ENCODE data around the gene TXNDC16.

Gene TXNDC16

DNA sequence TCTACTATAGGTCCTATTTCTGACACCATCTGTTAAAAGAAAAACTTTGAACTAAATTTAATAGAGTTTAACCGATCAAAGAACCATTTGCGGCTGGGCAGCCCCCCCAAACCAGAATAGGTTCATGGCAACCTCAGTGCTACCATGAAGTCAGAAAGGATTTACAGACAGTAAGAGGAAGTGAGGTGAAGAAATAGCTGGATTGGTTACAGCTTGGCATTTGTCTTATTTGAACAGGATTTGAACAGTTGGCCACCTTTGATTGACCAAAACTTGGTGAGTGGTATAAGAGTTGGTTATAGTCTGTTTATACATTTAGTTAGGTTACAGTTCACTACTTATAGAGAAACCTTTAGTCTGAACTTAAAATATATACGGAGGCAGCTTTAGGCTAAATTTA is 88.9 kb downstream of the TXNDC16 start:
- peak in 1 of 2 experiments; percentile 4 for DNase-seq (ENCODE audit: low read depth in 1 of 2, low spot score in 1 of 2)
- in situ Hi-C loops (cut with HindIII; ENCODE audit: low pct_unique_long_range_greater_than_20kb, low sequenced_read_pairs) = no loop called here
- no peak for TF ChIP-seq JUND (IDR thresholded peaks at IDR 0.05; ENCODE audit: low read depth)

DNA sequence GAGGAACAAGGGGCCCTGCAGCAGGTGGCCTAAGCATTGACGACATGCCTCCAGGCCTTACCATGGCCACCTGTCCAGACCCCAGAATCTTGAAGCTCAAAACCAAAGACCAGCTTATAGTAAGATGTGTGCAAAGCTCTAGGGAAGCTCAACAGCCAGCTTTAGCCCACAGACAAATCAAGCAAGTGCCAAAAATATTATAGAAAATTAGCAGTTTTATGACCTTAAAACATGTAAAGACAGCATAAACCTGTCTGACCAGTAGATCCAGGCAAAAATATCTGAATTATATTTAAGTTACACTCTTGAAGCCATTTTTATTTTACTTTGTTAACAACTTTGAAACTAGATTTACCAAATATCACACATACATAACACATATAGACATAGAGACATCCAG is 90.6 kb downstream of the TXNDC16 start:
- TF ChIP-seq JUND (IDR thresholded peaks at IDR 0.05; ENCODE audit: low read depth) = no peak
- peak in 1 of 2 experiments; percentile 10 for DNase-seq (ENCODE audit: low read depth in 1 of 2, low spot score in 1 of 2)
- in situ Hi-C loops (cut with HindIII; ENCODE audit: low pct_unique_long_range_greater_than_20kb, low sequenced_read_pairs) = no loop called here

DNA sequence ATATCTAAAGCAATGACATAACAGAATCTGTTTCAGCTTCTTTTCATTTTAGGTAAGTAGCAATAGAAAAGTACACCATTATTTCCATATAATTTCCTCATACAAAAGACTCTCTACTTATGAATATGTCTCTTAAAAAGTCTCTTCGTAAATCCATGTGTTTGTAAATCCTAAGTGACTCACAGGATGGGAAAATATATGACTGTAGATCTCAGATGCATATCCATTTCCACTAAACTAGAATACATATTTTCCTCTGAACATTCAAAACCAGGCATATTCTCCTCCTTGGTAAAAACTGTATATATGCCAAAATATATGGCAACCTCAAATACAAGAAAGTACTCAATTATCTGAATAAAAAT is 93.6 kb downstream of the TXNDC16 start:
- in situ Hi-C loops (cut with HindIII; ENCODE audit: low pct_unique_long_range_greater_than_20kb, low sequenced_read_pairs) = no loop called here
- no peak for DNase-seq (ENCODE audit: low read depth in 1 of 2, low spot score in 1 of 2)

DNA sequence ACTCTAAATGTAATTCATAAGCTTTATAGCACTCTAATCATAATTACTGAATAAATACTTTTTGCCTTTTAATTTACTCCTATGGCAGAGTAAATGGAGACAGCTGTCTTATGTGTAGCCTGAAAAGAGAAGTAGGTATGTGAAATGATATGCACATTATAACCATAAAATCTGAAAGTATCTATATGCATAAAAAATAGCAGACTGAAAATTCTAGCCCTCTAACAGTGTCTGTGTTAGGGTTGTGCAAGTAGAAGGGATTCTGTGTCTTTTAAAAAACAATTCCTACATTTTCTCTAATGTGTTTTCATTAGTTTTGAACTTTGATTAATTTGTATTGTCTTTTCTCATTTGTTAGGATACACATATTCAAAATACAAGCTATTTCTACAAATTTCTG is 94.9 kb downstream of the TXNDC16 start:
- no peak for DNase-seq (ENCODE audit: low read depth in 1 of 2, low spot score in 1 of 2)
- in situ Hi-C loops (cut with HindIII; ENCODE audit: low pct_unique_long_range_greater_than_20kb, low sequenced_read_pairs) = no loop called here
- TF ChIP-seq JUND (IDR thresholded peaks at IDR 0.05; ENCODE audit: low read depth) = no peak

More for the DNA sequence above, 93.6 kb downstream of the TXNDC16 start:
- TF ChIP-seq JUND (IDR thresholded peaks at IDR 0.05; ENCODE audit: low read depth) = no peak

DNA sequence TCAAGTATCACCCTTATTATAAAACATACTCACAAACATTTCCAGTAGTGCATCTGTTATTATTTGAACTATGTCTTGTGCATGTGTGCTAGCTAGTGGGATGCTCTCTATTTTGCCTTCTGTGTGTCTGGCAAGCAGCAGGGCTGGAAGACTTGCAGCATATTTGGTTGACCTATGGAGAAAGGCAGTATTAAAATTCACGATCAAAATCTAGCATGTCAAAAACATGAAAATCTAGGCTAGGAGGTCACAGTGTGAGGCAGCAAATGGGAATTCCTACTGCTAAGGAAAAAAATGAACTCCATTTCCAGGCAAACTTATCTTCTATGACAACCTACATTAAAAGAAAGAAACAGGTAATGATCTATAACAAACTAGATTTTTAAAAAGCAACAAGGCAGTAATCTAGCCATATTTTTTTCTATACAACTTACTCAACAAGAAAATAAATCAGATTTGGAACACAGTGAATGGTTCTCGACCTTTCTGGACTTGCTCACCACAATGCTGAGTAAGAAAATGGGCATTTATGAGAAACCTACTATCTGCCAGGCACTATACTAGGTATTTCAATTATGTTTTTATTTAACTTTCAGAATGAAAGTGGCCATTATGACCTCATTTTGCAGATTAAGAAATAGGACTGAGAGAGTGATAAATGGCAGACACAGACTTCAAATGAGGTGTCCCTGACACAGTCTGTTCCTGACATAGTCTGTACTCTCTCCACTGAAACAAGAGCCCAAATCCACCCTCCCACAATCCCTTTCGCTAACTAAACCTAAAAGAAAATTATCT is 96.8 kb downstream of the TXNDC16 start:
- in situ Hi-C loops (cut with HindIII; ENCODE audit: low pct_unique_long_range_greater_than_20kb, low sequenced_read_pairs) = no loop called here
- no peak for DNase-seq (ENCODE audit: low read depth in 1 of 2, low spot score in 1 of 2)
- no peak for TF ChIP-seq JUND (IDR thresholded peaks at IDR 0.05; ENCODE audit: low read depth)

DNA sequence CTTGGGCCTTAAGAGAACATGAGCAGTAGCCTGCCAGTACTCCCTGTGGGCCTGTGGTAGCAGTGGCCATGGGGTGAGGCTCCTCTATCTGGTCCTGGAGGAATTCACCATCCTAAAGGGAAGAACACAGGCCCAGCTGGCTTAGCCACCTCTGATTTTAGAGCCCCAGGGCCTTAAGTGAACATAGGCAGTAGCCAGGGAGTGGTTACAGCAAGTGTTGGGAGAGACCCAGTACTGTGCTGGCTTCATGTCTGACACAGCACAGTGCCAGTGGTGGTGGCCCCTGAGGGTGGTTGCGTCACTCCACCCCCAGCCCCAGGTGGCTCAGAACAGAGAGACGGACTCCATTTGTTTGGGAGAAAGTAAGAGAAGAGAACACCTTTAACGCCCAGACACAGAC is 105.1 kb downstream of the TXNDC16 start:
- TF ChIP-seq JUND (IDR thresholded peaks at IDR 0.05; ENCODE audit: low read depth) = no peak
- in situ Hi-C loops (cut with HindIII; ENCODE audit: low pct_unique_long_range_greater_than_20kb, low sequenced_read_pairs) = no loop called here
- peak in 1 of 2 experiments; percentile 4 for DNase-seq (ENCODE audit: low read depth in 1 of 2, low spot score in 1 of 2)

DNA sequence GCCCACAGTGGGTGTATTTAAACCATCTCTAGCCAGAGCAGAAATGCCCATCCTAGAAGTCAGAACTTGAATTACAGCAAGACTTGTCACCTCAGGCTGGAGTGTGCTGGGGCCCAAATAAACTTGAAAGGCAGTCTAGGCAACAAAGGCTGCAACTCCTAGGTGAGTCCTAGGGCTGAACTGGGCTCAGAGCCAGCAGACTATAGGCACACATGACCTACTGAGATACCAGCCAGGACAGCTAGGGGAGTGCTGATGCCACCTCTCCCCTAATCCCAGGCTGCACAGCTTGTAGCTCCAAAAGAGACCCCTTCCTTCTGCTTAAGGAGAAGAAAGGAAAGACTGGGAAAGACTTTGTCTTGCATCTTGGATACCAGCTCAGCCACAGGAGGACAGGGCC is 106.0 kb downstream of the TXNDC16 start:
- in situ Hi-C loops (cut with HindIII; ENCODE audit: low pct_unique_long_range_greater_than_20kb, low sequenced_read_pairs) = no loop called here
- TF ChIP-seq JUND (IDR thresholded peaks at IDR 0.05; ENCODE audit: low read depth) = no peak
- DNase-seq (ENCODE audit: low read depth in 1 of 2, low spot score in 1 of 2) = no peak

DNA sequence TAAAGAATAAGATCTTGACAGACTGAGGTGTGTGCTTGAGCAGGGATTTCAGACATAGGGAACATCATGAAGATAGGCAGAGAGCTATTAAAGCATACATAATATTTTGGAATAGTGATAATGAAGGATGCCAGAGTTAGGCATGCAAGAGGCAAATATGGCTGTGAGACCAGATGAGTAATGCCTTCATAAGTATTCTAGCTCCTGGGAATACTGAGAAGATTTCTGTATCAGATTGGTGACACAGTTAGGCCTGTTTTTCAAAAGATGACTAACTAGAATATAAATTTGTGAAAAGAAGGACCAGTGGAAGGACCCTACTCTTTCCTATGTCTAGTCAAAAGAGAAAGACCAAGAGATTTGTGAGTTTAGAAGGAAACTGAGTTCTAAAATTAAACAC is 108.8 kb downstream of the TXNDC16 start:
- TF ChIP-seq JUND (IDR thresholded peaks at IDR 0.05; ENCODE audit: low read depth) = no peak
- DNase-seq (ENCODE audit: low read depth in 1 of 2, low spot score in 1 of 2) = no peak
- in situ Hi-C loops (cut with HindIII; ENCODE audit: low pct_unique_long_range_greater_than_20kb, low sequenced_read_pairs) = no loop called here

DNA sequence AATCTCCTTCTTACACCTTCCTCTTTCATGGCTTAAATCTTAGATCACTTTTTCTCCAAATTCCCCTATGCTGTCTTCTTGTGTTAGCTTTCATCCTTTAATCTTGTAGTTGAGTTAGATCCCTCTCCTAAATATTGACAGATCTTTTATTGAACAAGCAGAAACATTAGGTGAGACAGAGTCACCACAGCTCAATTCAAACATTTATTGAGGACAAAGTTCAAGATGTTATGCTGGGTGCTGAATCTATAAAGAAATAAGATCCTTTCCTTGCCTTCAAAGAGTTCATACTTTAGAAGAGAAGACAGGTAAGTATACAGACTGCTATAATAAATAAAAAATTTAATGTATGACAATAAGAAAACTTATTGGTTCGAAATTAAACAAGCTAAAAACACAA is 109.7 kb downstream of the TXNDC16 start:
- no peak for DNase-seq (ENCODE audit: low read depth in 1 of 2, low spot score in 1 of 2)
- TF ChIP-seq JUND (IDR thresholded peaks at IDR 0.05; ENCODE audit: low read depth) = no peak
- in situ Hi-C loops (cut with HindIII; ENCODE audit: low pct_unique_long_range_greater_than_20kb, low sequenced_read_pairs) = no loop called here

DNA sequence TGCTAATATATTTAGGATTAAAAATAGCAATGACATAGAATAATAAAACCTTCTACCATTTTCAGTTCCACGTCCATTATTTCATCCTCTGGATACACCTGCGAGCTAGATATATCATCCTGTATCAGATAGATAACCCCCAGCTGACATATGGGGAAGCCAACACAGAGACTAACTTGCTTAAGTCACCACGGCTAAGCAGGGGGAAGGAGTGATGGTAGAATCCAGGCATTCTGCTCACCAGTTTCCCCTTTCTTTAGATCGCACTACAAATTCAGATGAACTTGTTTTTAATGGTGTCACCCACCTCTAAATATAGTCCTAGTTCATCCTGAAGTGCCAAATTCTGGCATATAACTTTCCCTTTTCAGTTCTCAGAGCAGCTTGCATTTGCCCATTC is 110.1 kb downstream of the TXNDC16 start:
- no peak for DNase-seq (ENCODE audit: low read depth in 1 of 2, low spot score in 1 of 2)
- in situ Hi-C loops (cut with HindIII; ENCODE audit: low pct_unique_long_range_greater_than_20kb, low sequenced_read_pairs) = no loop called here
- no peak for TF ChIP-seq JUND (IDR thresholded peaks at IDR 0.05; ENCODE audit: low read depth)

DNA sequence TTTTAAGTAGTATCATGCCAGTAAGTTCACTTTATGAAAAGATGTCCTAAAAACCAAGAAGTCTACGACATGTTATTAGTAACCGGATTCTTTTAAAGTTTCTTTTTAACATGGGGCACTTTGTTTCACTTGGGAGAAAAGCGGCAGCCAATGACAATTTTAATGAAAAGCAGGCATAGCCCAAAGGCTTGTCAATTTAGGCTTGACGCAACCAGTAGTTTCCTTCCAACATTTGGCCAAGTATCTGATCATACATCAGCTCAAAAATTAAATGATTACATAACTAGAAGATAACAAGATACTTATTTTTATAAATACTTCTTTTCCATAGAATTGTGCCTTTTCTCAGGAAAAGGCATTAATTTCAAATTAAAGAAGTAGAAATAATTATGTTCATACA is 112.8 kb downstream of the TXNDC16 start:
- DNase-seq (ENCODE audit: low read depth in 1 of 2, low spot score in 1 of 2) = no peak
- in situ Hi-C loops (cut with HindIII; ENCODE audit: low pct_unique_long_range_greater_than_20kb, low sequenced_read_pairs) = no loop called here
- TF ChIP-seq JUND (IDR thresholded peaks at IDR 0.05; ENCODE audit: low read depth) = no peak

DNA sequence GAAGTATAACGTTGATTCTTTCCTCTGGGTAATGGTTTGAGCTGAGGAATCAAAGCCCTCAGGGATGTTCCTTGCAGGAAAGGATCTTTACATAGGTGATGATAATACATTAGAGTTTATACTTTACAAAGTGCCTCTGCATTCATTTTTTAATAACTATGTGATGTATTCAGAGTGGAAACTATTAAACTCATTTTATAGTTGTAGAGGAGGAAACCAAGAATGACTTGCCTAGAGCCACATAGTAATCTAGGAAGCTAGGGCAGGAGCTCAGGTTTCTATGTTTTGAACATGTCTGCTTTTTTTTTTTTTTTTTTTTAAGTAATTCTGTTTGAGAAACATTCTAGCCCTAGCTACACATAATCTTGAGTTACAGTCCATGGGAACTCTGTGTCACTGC is 117.3 kb downstream of the TXNDC16 start:
- in situ Hi-C loops (cut with HindIII; ENCODE audit: low pct_unique_long_range_greater_than_20kb, low sequenced_read_pairs) = no loop called here
- DNase-seq (ENCODE audit: low read depth in 1 of 2, low spot score in 1 of 2) = no peak
- TF ChIP-seq JUND (IDR thresholded peaks at IDR 0.05; ENCODE audit: low read depth) = no peak

DNA sequence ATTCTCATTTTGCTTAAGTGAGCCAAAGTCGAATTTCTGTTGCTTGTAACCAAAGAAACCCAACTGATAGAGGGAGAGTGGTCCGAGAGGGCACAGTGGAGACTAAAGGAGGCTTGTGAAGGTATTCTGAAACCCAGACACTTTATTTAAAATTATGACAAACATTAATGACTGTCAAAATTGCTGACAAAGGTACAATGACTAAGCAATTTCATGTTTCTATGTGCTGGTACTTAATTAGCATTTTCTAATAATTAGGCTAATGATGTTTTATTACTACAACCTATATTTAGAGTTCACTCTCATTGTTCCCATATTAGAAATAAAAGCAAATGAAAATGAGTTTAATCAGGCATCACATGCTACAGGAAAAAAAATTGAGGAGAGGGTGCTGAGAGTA is 121.8 kb downstream of the TXNDC16 start:
- in situ Hi-C loops (cut with HindIII; ENCODE audit: low pct_unique_long_range_greater_than_20kb, low sequenced_read_pairs) = no loop called here
- TF ChIP-seq JUND (IDR thresholded peaks at IDR 0.05; ENCODE audit: low read depth) = no peak
- DNase-seq (ENCODE audit: low read depth in 1 of 2, low spot score in 1 of 2) = no peak

DNA sequence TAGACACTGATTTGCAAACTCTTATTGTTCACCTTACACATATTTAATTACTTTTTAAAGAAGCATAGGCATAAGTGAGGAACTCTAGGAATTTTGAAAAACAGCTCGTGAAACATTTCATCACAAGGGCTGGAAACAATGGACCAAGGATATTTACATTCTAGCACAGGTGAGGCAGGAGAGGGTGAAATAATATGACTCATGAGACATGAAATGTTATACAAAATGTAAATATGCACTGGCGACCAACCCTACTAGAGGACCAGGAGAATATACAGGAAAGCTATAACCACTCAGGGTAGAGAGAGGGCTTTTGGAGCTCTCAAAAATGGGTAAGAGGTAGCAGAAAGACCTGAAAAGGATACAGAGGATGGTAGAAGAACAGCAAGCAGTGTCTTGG is 122.9 kb downstream of the TXNDC16 start:
- in situ Hi-C loops (cut with HindIII; ENCODE audit: low pct_unique_long_range_greater_than_20kb, low sequenced_read_pairs) = no loop called here

More for the DNA sequence above, 122.9 kb downstream of the TXNDC16 start:
- DNase-seq (ENCODE audit: low read depth in 1 of 2, low spot score in 1 of 2) = no peak
- TF ChIP-seq JUND (IDR thresholded peaks at IDR 0.05; ENCODE audit: low read depth) = no peak

Data from T47D (cell line).